Stimulated activated naive CD4-positive, alpha-beta T cell (primary cell): ENCODE data around the gene ACBD7.

Source experiments
- DNase-seq, 6 experiments: peaks; one replicate each; lab custom pipeline; 2025; lab: John Stamatoyannopoulos, UW

Gene ACBD7

DNA sequence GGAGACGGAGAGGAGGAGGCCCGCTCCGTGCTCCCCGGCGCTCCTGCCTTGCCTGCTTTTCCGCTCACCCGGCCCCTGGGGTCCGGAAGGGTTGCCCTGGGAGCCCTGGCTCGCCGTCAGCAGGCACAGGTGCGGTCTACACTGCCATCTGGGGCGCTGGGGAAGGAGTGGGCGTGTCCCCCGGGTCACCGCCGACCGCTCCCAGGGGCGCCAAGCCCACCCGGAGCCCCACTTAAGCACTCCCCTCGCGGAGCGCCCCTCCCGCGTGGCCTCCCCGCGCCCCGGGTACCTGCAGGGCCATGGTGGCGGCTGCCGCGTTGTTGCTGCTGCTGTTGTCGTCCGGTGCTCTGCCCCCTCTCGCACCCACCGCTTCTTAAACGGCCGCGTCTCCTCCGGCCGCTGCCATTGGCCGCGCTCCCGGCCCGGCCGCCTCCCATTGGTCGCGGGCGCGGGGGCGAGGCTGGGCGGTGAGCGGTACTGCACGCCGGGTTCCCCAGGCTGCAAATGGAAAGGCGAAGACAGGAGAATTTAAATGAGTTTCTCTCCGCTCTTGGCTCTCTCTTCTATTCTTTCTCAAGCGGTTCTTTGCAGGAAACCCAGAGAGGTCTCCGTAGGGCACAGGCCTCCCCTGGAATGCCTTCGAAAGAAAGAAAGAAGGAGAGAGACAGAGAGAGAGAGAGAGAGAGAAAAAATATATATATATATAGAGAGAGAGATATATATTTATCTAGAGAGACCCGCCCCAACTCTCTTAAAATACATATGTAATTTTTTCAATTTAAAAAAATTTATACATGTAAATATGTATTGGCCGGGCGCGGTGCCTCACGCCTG is at the start of gene ACBD7:
Gene ACBD7 (minus strand): TSS at position 349 of the 834 bp plus-strand sequence. CDS start 48 bp downstream, at position 301.
- peak; percentile 61 to 79 (median 72) for DNase-seq

DNA sequence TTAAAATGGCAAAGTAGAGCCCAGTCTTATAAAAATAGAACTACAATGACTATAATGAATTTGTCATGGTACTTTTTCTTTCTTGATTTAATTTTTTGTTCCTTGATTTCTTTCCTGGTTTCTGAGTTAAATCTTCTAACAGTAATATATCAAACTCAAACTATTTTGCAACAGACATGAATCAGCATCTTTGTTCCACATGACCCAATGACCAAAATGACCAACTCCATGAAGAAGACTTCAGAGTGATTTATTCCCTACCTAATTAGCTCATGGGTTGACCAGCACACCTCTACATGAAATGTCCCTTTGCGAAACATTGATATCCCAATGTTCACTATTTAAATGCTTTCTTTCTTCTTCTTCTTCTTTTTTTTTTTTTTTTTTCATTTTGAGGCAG is 49.1 kb upstream of the ACBD7 start:
- DNase-seq, result no peak

DNA sequence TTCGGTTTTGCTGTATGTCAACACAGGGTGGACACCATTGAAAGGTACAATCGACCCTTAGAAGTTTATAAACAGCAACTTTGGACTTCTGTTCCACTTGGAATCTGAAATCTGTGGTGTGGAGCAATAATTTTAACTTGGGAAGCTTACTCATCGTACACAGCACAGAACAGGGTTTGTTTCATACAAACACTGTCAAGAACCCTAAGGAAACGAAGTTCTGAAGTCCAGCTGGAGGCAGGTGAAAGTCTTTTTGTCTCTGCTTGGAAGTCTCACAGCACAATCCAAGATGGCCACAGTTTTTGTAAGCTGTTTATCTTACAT is 48.4 kb upstream of the ACBD7 start:
- no peak for DNase-seq

DNA sequence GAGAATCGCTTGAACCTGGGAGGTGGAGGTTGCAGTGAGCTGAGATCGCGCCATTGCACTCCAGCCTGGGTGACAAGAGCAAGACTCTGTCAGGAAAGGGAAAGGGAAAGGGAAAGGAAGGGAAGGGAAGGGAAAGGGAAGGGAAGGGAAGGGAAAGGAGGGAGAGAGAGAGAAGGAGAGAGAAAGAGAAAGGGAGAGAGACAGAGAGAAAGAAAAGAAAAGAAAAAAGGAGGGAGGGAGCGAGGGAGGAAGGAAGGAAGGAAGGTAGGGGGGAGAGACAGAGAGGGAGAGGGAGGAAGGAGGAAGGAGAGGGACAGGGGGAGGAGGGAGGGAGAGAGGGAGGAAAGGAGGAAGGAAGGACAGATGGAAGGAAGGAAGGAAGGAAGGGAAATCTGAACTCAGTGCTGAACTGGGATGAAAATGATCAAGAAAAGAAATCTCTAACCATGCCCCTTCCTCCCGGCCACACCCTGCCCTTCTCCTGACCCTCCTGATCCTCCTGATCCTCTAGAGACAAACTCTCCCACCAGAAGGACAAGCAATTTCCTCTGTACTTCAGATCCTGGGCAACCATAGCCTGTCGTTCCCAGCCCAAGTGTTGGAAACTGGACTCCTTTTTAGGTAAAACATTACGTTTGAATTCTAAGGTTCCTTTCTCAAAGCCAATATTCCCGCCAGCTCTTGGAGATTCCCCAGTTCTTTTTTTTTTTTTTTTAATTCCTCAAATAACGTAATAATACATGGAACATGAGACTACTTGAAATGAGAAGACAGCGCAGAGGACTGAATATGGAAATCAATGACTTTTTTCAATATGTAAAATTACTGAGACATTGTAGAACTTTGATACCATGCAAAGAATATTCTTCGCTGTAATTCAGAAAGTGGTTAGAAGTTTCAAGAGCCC is 47.8 kb upstream of the ACBD7 start:
- no peak for DNase-seq

DNA sequence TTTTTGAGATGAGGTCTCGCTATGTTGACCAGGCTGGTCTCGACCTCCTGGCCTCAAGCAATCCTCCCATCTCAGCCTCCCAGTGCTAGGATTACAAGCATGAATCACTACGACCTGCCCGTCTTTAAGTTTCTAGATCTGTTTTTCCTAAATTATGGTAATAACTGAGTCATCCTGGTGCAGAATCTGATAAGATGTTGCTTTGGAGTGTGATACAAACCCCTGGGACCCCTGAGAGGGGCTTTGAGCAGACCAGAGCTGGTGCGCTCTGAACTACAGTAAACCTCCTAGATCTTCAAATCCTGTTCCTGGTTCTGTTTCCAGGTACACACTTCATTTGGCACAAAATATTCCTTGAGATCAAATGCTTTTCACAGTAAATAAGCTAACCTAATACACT is 42.8 kb upstream of the ACBD7 start:
- no peak for DNase-seq

DNA sequence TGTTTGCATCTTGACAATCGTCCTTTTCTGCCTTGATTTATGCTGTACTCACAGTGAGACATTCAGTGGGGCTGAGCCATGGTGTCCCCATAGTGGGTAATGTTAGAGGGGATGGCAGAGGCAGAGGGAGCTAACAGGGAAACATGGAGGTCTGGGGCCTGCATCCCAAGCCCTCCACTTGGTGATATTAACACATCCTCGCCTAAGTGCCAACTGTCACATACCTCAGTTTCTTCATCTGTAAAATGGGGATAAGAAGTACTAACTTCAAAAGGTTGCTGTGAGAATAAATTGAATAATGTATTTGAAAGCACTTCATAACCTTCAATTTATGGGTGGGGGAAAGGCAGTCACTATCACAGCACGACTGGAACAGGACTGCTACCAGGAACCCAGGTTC is 36.3 kb upstream of the ACBD7 start:
- no peak for DNase-seq

DNA sequence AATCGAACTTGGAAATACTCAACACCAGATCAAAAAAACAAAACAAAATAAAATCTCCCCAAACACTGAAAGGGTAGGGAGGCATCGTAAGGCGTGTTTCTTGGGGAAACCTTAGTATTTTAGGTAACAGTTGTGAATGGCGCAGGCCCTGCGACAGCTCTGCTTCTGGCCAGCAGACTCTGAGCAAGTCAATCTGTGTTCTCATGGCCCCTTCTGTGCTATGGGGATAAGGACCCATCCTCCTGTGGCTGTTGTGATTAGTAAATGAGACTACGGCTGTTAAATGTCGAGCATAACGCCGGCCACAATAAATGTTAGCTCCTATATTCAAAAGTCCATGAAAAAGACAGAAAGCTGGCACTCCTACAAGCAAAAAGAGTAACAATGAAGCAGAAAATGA is 35.6 kb upstream of the ACBD7 start:
- no peak for DNase-seq

DNA sequence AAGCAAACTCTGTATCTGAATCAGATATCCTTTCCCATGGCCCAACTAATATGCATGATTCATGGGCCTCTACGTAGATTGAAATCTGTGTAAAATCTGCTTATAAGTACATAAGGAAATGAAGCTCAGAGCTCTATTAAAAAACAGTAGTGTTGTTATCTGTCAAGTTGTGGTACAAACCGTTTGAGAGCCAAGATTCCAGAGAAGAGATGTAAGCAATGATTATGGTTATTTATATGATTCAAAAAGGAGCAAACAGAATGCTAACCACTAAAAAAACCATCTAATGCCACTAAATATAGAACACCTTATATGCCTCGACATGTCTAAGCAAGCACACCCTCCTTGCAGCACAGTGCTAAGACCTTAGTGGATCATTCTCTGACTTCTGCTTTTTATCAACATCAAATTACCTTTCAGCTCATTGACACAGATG is 35.2 kb upstream of the ACBD7 start:
- no peak for DNase-seq

DNA sequence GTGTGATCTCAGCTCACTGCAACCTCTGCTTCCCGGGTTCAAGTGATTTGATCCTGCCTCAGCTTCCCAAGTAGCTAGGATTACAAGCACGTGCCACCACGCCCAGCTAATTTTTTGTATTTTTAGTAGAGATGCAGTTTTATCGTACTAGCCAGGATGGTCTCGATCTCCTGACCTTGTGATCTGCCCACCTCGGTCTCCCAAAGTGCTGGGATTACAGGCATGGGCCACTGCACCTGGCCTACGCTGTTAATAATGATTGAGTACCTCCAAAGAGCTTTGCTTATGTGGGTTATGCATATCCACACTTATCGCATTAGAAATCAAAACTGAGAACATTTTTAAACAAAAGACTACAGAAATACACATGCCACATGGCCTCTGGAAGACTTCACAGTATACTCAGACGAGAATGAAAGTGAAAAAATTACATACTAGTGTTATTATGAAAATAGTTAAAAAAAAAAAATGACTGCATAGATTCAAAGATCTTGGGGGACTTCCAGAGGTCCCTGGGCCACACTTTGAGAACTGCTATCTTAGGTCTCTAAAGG is 34.0 kb upstream of the ACBD7 start:
- DNase-seq, result no peak

DNA sequence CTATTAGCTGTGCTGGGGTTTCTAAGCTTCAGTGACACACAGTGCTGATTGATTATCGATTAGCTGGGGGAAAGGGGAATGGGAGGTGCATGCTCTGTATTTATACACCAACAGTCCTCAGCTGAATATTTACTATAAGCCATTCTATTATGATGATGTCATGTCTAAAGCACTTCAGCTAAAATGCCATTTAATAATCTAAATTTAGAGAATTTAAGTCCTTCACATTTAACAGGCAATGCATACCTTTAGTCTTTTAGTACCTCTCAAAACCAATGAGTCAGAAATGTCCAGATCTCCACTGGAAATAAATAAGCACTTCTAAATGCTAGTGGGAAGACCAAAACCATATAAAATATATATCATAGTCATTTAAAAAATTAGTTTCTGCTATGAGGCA is 33.1 kb upstream of the ACBD7 start:
- DNase-seq, result no peak

DNA sequence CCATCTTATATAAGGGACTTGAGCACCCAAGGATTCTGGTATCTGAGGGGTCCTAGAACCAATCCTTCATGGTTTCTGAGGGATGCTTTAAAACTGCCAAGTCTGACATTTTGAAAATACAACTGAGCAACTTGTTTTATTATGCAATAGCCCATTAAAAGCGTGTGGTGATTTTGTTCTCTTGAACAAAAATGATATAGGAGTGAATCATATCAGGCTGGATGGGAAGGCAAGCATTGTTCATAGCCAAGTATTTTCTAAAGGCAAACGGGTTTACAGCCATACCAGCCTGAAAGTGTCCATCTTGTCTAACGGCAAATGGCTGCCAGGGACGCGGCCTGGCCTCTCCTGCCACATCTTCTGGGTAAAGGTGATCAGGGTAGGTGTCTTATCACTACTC is 31.9 kb upstream of the ACBD7 start:
- DNase-seq, result no peak

DNA sequence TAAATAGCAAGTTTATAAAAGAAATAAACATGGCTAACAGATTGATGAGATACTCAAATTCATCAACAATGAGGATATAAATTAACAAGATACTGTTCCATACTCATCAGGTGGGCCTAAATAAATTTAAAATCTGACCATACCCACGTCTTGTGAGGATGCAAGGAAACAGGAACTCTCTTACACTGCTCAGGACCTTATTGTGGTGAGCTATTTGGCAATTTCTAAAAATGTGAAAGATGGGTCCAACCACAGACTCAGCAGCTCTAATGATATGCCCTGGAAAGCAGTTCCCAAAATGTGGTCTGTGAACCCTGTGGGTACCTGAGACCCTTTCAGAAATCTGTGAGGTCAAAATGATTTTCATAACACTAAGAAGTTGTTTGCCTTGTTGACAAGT is 30.0 kb upstream of the ACBD7 start:
- no peak for DNase-seq

DNA sequence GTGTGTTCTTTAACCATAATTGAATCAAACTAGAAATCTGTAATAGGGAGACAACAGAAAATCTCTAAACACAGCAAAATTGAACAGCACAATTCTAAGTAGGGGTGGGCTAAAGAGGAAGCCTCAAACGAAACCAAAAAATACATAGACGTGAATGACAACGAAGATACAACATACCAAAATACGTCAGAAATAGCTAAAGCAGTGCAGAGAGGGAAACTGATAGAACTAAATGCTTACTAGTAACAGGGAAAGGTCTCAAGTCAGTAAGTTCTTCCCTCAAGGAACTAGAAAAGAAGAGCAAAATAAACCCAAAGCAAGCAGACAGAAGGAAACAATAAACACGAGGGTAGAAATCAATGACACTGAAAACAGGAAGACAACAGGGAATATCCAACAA is 27.6 kb upstream of the ACBD7 start:
- DNase-seq, result no peak

DNA sequence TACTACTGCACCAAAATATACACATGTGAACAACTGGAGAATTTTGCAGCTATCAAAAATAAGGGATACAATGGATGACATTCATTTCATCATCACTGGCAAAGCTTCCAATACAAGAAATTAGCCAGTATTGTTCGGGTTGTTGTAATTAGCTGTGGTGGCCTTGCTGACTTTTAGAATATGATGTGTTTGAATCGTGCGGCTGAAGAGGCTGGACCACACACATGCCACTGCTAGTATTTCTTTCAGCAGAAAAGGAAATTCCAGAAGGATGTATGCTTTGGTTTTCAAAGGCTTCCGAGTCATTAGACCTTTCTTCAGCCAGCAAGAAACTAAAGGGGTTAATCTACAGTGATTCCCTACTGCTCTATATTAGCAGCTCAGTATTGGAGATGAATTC is 25.2 kb upstream of the ACBD7 start:
- no peak for DNase-seq

DNA sequence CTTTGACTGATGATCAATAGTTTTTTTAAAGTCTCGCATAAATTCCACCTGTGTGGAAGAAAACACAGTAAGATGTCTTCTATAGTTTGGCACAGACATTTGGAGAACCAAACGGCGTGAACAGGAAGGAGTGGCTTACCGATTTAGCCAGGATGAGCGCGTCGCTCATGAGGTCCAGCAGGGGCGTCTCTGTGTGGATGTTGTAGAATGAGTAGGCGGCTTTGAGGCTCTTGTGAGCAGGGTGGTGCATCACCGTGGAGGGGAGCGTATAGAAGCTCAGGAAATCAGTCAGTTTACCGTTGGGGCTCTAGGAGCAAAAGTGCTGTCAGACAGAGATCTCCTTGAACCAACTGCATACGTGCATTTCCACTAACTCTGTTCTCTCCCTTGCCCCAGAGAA is 24.1 kb upstream of the ACBD7 start:
- peak in 1 of 6 experiments; percentile 1 for DNase-seq

DNA sequence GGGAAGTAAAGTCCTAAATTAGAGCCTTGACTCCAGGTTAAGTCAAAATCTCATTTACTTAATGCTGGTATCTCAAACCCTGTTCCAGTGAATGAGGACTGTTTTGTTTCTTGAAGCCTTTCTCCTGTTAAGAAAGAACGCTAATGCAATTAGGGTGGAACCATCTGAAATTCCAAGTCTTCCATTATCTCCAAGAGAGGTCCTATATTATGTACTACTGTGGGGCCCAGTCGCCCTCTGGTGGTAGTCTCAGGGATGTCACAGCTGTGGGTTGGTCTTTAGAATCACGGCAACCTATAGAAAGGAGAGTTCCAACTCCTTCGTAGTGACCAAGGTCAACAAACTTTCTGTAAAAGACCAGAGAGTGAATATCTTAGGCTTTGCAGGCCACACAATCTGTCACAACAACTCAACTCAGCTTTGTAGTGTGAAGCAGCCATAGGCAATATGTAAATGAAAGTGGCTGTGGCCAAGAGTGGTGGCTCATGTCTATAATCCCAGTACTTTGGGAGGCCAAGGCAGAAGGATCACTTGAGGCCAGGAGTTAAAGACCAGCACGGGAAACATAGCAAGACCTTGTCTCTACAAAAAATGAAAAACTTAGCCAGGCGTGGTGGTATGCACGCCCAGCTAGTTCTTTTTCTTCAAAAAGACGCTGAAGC is 17.9 kb upstream of the ACBD7 start:
- DNase-seq, result peak; percentile 28 to 66 (median 49)

DNA sequence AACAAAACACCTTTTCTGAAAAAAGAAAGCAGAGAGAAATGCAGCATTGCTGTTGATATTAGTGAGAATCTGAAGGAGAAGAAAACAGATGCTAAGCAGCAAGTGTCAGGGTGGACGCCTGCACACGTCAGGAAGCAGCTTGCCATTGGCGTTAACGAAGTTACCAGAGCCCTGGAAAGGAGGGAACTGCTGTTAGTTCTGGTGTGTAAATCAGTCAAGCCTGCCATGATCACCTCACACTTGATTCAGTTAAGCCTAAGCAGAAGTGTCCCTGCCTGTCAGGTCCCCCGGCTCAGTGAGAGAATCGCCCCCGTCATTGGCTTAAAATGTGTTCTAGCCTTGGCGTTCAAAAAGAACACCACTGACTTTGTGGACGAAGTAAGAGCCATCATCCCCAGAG is 14.9 kb upstream of the ACBD7 start:
- no peak for DNase-seq

DNA sequence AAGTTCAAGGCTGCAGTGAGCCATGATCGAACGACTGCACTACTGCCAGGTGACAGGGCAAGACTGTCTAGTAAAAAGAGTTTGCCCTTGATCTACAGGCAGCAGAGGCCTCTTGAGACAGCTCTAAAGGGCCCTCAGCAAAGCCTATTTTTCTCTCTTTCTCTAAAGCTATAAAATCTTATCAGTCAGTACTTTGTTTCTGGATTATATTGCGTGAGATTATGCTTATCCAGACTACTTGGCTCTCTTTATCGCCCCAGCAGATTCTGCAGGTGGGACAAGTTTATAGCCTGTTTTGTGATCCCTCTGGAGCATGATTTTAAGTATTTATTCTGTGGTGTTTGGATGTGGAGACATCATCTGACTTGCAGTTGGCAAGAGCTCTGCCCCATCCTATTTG is 11.3 kb upstream of the ACBD7 start:
- no peak for DNase-seq

DNA sequence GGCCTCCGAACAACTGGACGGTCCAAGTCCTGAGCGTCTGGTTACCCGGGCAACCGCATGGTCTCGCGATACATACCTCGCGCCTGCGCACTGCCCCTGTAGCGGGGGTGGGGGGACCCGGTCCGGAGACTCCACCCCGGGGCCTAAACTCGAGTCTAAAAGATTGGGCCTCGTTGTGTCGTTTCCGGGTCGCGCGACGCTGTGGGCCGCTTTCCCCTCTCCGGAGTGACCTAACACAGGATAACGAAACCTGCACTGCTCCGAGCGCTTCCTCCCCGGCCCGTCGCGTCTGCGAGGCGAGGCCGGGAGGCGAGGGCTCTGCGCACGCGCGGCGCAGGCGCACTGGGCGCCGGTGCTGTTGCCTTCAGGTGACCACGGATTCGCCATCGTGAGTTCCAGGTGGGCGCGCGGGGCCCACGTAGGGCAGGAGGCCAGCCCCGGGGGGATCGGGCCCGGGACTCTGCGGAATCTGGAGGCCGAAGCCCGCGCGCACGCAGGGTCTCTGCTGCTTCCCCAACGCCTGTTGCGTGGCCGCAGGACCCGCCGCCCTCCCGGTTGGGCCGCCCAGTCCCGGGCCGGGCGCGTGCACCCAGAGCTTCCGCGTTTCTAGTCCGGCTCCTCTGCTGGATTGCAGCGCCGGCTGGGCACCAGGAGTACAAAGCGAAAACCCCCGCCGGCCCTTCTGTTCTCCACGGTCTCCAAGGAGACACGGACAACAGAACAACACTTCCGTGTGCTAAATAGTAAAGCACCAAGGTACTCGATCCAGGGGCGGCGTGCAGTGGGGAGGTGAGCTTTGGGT is 8.6 kb upstream of the ACBD7 start, which contains the start of gene RPP38:
Gene RPP38 (plus strand): TSS at position 345 of the 802 bp plus-strand sequence. CDS start 5,960 bp downstream, outside the sequence.
- DNase-seq, result peak; percentile 92 to 99 (median 94)

DNA sequence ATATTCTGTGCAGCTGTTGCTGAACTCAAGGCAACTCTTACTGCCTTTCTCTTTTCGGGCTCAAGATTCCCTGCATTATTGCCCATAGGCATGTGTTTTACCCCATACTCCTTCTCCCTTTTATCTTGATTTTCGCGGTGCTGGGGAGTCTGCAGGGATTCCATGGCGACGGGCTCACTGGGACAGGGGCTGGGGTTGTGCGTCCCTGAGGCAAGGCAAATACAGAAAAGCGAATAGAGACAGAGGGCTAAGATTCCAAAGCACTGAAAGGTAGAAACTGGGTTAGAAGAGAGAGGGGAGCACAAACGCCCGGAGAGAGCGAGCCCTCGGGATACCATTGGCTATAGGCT is 8.1 kb upstream of the ACBD7 start:
- no peak for DNase-seq

DNA sequence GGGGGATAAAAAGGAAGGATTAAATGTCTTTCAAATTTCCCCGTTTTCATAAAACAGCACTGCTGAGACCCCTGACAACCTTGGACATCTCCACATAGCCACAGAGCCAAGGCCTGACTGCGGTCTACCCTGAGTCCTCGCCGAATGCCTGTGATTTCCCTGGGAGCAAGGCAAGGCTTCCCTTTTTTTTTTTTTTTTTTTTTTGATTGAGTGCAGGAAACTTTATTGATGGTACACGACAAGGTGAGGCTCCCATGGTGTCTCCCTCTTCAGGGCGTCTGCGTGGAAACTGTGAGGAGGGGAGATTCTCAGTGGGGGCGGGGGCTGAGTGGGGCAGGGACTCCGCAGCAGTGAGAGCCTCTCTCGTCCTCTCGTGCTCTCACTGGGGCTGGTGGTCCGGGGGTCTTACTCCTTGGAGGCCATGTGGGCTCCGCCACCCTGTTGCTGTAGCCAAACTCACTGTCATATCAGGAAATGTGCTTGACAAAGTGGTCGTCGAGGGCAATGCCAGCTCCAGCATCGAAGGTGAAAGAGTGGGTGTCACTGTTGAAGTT is 4.4 kb upstream of the ACBD7 start:
- no peak for DNase-seq
